HepG2 (cell line): ENCODE data around the gene EXOC6B. TPM values are rescaled to one million over a fixed set of nuclear protein-coding genes. Genes with fewer than 3 reads are reported as not detected.

ENCODE experiments used
- BRCA1 ChIP-seq: sonication (generic); formaldehyde crosslinking; IDR thresholded peaks from 2 replicates; pipeline ENCODE4 v1.4.0; 2020; ENCODE audit warnings: missing genetic modification reagents
- DRAP1 ChIP-seq: IDR thresholded peaks from 2 replicates; pipeline ENCODE4 v1.6.1; 2016; ENCODE audit warnings: missing genetic modification reagents, missing compliant biosample characterization
- FOXJ3 ChIP-seq: sonication (generic); formaldehyde crosslinking; IDR thresholded peaks from 2 replicates; pipeline ENCODE4 v1.4.0; 2020; ENCODE audit warnings: missing genetic modification reagents, mild to moderate bottlenecking, borderline replicate concordance
- HDAC1 ChIP-seq: sonication (generic); formaldehyde crosslinking; IDR thresholded peaks from 2 replicates; pipeline ENCODE4 v1.5.1; 2020; ENCODE audit warnings: mild to moderate bottlenecking, missing genetic modification reagents
- KAT2B ChIP-seq: fragments of 150-350 bp; IDR thresholded peaks from 2 replicates; pipeline ENCODE4 v1.6.1; 2014; ENCODE audit warnings: low read depth, low read length, borderline replicate concordance
- MED8 ChIP-seq: sonication (generic); formaldehyde crosslinking; IDR thresholded peaks from 2 replicates; pipeline ENCODE4 v1.8.1; 2023; ENCODE audit warnings: mild to moderate bottlenecking, missing genetic modification reagents; ENCODE audit not compliant: insufficient replicate concordance
- MXD3 ChIP-seq: IDR thresholded peaks from 2 replicates; pipeline ENCODE4 v1.6.1; 2016; ENCODE audit warnings: mild to moderate bottlenecking, missing biosample characterization, missing genetic modification reagents
- PAF1 ChIP-seq: IDR thresholded peaks from 2 replicates; pipeline ENCODE4 v1.6.1; 2016; ENCODE audit warnings: missing genetic modification reagents, missing compliant biosample characterization
- POLR2G ChIP-seq: fragments of 200-400 bp; formaldehyde crosslinking; IDR thresholded peaks from 2 replicates; pipeline ENCODE4 v1.6.1; 2018; ENCODE audit warnings: mild to moderate bottlenecking, low read depth, low read length, moderate library complexity
- PRMT3 ChIP-seq: sonication (generic); formaldehyde crosslinking; IDR thresholded peaks from 2 replicates; pipeline ENCODE4 v1.8.1; 2022; ENCODE audit warnings: low read depth, mild to moderate bottlenecking, moderate library complexity, missing genetic modification reagents, borderline replicate concordance
- SKIL ChIP-seq: sonication (generic); formaldehyde crosslinking; IDR thresholded peaks from 2 replicates; pipeline ENCODE4 v1.8.0; 2022; ENCODE audit warnings: missing genetic modification reagents, mild to moderate bottlenecking, moderate library complexity, borderline replicate concordance
- SMARCE1 ChIP-seq: fragments of 450-650 bp; IDR thresholded peaks from 2 replicates; pipeline ENCODE4 v1.6.1; 2017; ENCODE audit warnings: borderline replicate concordance
- SMC3 ChIP-seq: IDR thresholded peaks from 2 replicates; pipeline ENCODE4 v1.6.1; 2011; ENCODE audit warnings: low read length, improper control_type of control experiment
- SOX5 ChIP-seq: IDR thresholded peaks from 2 replicates; pipeline ENCODE4 v1.6.1; 2016; ENCODE audit warnings: borderline replicate concordance
- SRSF9 ChIP-seq: fragments of 200-400 bp; formaldehyde crosslinking; IDR thresholded peaks from 2 replicates; pipeline ENCODE4 v1.6.1; 2018; ENCODE audit warnings: borderline replicate concordance, mild to moderate bottlenecking, low read depth, low read length; ENCODE audit not compliant: insufficient read depth, poor library complexity, severe bottlenecking
- THAP7 ChIP-seq: sonication (generic); formaldehyde crosslinking; IDR thresholded peaks from 2 replicates; pipeline ENCODE4 v1.8.1; 2023; ENCODE audit warnings: mild to moderate bottlenecking, missing genetic modification reagents
- ZBTB21 ChIP-seq: sonication (generic); formaldehyde crosslinking; IDR thresholded peaks from 2 replicates; pipeline ENCODE4 v1.4.0; 2020; ENCODE audit warnings: missing genetic modification reagents
- ZNF263 ChIP-seq: sonication (generic); formaldehyde crosslinking; IDR thresholded peaks from 2 replicates; pipeline ENCODE4 v1.4.0; 2020; ENCODE audit warnings: missing genetic modification reagents
- ZNF441 ChIP-seq: sonication (generic); formaldehyde crosslinking; IDR thresholded peaks from 2 replicates; pipeline ENCODE4 v1.7.0; 2021; ENCODE audit warnings: missing genetic modification reagents, borderline replicate concordance
- ZNF552 ChIP-seq: sonication (generic); formaldehyde crosslinking; IDR thresholded peaks from 2 replicates; pipeline ENCODE4 v1.9.0; 2022; ENCODE audit warnings: missing genetic modification reagents, mild to moderate bottlenecking, borderline replicate concordance
- ZNF574 ChIP-seq: sonication (generic); formaldehyde crosslinking; IDR thresholded peaks from 2 replicates; pipeline ENCODE4 v1.4.0; 2020; ENCODE audit warnings: missing genetic modification reagents
- ZNF839 ChIP-seq: sonication (generic); formaldehyde crosslinking; IDR thresholded peaks from 2 replicates; pipeline ENCODE4 v1.4.0; 2020; ENCODE audit warnings: missing genetic modification reagents, mild to moderate bottlenecking, borderline replicate concordance
- polyA plus RNA-seq, 8 experiments: library from polyadenylated mRNA; depleted of rRNA in 3 of 8; stranded (reverse) in 7 of 8; unstranded in 1 of 8; fragments of >200 nt; fragmentation: Illumina TruSeq in 4 of 8; extraction: Trizol in 4 of 8; gene quantifications; 2 replicates each; pipeline versions ENCODE4 v1.2.1 to v1.2.3, GENCODE V29; 2011 to 2016; ENCODE audit warnings: low read depth in 4 of 8, missing spikeins in 1 of 8, mixed read lengths in 1 of 8; ENCODE audit not compliant: insufficient read depth in 1 of 8
- total RNA-seq, 5 experiments: library from RNA; depleted of rRNA; stranded (reverse); fragments of >200 nt; fragmentation: Illumina TruSeq; extraction: Trizol; gene quantifications; 2 replicates each; pipeline ENCODE4 v1.2.3, GENCODE V29; 2016; ENCODE audit warnings: low read depth in 1 of 5

Gene EXOC6B
- total and polyA plus RNA-seq, 2 of the 13 experiments (the other 11 are each of a cell fraction or from before 2014, with no cell fraction given), result 9.1 to 15.9 TPM

GRCh38 chr2:72825257-72826155 lies at the start of gene EXOC6B (continued):
- TF ChIP-seq PAF1 (CRISPR knock-in tag), result no peak
- peak; percentile 34 for TF ChIP-seq MED8 (CRISPR knock-in tag)
- TF ChIP-seq ZBTB21, result 0 out of 2 replicates have a peak, but pooled peaks have one; percentile 20
- TF ChIP-seq HDAC1 (CRISPR knock-in tag), result peak; percentile 23; the same call in 1 of the 2 replicates
- TF ChIP-seq SMARCE1, result no peak
- no peak for TF ChIP-seq ZNF552 (CRISPR knock-in tag)
- TF ChIP-seq SMC3, result peak; percentile 13; the same call in 1 of the 2 replicates
- TF ChIP-seq POLR2G, result peak; percentile 89
- TF ChIP-seq SKIL (CRISPR knock-in tag), result no peak
- no peak for TF ChIP-seq SRSF9
- TF ChIP-seq SOX5 (CRISPR knock-in tag), result peak; percentile 42; the same call in 1 of the 2 replicates
- TF ChIP-seq ZNF839 (CRISPR knock-in tag), result 0 out of 2 replicates have a peak, but pooled peaks have one; percentile 51
- TF ChIP-seq FOXJ3 (CRISPR knock-in tag), result no peak; the same call in 1 of the 2 replicates
- TF ChIP-seq PRMT3 (CRISPR knock-in tag), result no peak
- TF ChIP-seq ZNF263 (CRISPR knock-in tag), result no peak; the same call in 1 of the 2 replicates
- TF ChIP-seq THAP7, result 0 out of 2 replicates have a peak, but pooled peaks have one; percentile 45
- TF ChIP-seq DRAP1 (CRISPR knock-in tag), result peak; percentile 91
- TF ChIP-seq ZNF441 (CRISPR knock-in tag), result peak; percentile 60; the same call in 1 of the 2 replicates
- TF ChIP-seq BRCA1, result no peak
- TF ChIP-seq MXD3 (CRISPR knock-in tag), result peak; percentile 92
- peak; percentile 84 for TF ChIP-seq ZNF574 (CRISPR knock-in tag)
- TF ChIP-seq KAT2B, result no peak
